GM21529 (cell line): ENCODE measurements around the gene PMAIP1.

Experiments
- ATAC-seq: cut with Tn5 transposase; IDR thresholded peaks from one replicate; pipeline ENCODE4 v1.9.1; 2021; ENCODE audit not compliant: unreplicated experiment

The PMAIP1 gene

DNA sequence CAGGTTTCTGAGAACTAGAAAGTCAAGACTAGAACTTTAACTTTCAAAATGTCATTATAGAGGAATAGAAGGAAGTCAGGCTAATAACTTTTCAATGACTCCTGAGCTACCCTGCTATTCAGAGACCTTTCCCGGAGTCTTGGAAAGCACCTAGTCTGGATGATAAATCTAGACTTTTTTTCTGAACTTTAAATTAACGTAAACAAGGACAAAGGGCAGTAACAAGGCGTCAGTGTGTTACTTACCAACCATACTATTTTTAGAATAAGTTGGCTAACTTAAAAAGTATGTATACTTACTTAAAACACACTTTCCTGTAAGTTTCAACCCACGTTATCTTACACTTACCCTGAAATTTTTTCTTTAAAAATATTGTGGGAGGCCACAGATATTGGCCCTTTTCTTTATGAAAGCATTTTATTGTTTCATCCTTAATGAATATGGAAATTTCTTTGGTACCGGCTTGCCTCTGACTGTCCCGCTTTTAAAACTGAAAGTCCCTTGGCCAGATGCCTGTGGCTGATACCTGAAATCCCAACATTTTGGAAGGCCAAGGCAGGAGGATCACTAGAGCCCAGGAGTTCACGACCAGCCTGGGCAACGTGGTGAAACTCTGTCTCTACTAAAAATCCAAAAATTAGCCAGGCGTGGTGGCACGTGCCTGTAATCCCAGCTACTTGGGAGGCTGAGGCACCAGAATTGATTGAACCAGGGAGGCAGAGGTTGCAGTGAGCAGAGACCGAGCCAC, 9.7 kb downstream of the PMAIP1 start:
- no peak for ATAC-seq

GRCh38 chr18:59910967-59911366, 11.2 kb downstream of the PMAIP1 start:
- ATAC-seq: no peak

- ATAC-seq: no peak
These were observed 11.8 kb downstream of the PMAIP1 start for GRCh38 chr18:59911600-59911999.

DNA sequence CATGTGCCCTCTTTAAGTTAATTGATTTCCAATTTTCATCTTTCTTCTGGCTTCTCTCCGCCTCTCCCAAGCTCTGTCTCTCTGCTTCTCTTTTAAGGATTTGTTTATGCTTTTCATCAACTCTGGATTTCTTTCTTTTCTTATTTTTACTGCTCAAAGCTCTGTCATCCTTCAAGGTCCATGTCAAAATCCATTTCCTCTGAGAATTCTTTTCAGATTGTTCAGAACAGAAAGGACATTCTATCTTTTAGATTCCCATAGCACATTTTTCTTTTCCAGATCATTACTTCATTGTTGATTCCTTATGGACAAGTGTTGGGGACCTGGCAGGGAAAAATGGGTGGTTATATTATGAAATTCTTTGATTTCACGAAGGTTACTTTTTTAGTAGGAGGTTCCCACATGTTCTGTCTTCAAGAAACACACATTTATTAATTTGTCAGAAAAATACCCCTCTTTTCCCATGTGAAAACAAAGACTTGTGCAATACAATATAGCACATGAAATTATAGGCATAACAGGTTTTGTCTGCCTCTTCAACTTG, 12.3 kb downstream of the PMAIP1 start:
- ATAC-seq: no peak

DNA sequence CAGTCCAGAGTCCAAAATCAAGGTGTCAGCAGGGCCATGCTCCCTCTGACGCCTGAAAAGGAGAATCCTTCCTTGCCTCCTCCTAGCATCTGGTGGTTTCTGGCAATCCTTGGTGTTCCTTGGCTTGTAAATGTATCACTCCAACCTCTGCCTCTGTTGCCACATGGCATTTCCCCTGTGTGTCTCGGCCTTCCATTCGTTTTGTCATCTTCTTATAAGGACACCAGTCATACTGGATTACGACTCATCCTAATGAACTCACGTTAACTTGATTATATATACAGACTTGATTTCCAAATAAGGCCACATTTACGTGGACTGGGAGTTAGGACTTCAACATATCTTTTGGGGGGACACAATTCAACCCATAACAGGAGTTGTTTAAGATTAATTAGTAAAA, 15.8 kb downstream of the PMAIP1 start:
- no peak for ATAC-seq

DNA sequence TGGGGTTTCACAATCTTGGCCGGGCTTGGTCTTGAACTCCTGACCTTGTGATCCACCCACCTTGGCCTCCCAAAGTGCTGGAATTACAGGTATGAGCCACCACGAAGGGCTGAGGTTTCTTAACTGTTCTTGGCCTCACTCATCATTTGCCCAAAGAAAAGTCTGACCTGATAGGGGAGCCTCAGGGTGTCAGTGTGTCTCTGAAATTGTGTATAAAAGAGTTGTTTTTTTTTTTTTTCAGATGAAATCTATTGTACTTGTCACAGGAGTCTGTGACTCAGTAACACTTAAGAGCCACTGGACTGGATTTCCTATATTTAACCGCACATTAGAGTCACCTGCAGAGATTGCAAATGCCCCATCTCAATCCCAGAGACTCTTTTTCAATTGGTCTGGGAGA, 16.9 kb downstream of the PMAIP1 start:
- no peak for ATAC-seq

GRCh38 chr18:59917422-59917821, 17.6 kb downstream of the PMAIP1 start:
- no peak for ATAC-seq

DNA sequence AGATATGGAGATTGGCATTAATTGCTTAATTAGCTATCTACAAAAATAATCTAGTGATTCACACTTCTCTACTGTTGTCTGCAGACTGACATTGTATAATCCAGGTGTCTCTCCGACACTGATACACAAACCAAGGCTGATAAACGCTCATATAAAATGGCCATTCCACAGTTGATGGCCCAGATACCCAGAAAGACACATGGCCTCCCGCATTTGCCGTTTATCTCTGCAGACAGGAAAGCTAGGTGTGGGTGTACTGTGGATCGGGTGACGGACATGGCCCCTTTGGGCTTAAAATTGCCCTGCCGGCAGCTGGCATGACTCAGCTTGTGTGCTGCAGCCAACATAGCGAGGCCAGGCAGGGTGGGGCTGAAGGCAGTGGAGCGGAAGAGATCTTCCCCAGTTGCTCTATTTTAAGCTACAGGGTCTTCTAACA, 18.5 kb downstream of the PMAIP1 start:
- ATAC-seq: peak; percentile 53

DNA sequence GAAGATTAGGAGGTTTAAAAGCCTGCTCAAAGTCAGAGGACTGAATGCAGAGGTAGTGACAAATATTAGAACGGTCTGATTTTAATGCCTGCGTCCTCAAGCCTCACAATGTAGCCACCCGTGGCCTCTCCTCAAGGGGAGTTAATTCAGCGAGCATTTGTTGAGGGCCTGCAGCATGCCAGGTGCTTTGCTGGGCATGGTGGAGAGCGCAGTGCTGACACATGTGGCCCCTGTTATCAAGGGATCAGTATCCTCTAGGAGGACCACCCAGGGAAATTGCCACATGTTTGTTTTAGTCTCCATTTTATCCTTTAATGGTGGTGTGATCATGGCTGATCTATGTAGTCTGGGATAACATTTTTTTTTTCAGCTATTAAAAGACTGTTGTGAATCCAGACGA, 19.2 kb downstream of the PMAIP1 start:
- no peak for ATAC-seq

GRCh38 chr18:59921384-59921891, 21.6 kb downstream of the PMAIP1 start:
- ATAC-seq: peak; percentile 23

- ATAC-seq: peak; percentile 44
These were observed 23.9 kb downstream of the PMAIP1 start for GRCh38 chr18:59923539-59924196.

- no peak for ATAC-seq
These were observed 26.3 kb downstream of the PMAIP1 start for GRCh38 chr18:59926131-59926530.

GRCh38 chr18:59927246-59927825, 27.5 kb downstream of the PMAIP1 start:
- ATAC-seq: peak; percentile 77

GRCh38 chr18:59928201-59928600, 28.4 kb downstream of the PMAIP1 start:
- no peak for ATAC-seq

DNA sequence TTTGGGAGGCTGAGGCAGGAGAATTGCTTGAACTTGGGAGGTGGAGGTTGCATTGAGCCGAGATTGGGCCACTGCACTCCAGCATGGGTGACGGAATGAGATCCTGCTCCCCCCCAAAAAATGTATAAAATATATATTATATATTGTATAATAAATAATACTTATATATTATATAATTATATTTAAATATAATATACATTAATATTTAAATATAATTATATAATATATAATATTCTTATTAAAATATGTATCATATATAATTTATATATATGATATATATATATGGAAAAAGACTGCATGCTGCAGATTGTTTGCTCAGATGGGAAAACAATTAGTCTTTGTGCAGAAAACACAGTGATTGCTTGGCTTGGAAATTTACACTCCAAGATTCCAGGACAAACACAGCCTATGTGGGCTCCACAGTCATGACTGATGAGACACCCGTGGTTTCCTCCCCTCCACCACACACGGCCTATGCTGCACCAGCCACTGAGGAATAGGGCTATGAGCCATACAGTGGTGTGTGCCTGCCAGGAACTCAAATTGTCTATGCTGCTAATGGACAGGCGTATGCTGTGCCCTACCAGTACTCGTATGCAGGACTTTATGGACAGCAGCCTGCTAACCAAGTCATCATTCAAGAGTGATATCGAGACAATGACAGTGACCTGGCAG, 30.0 kb downstream of the PMAIP1 start:
- ATAC-seq: no peak

- no peak for ATAC-seq
These were observed 32.6 kb downstream of the PMAIP1 start for GRCh38 chr18:59932401-59932800.

GRCh38 chr18:59938676-59939075, 38.9 kb downstream of the PMAIP1 start:
- ATAC-seq: no peak

- ATAC-seq: no peak
These were observed 39.3 kb downstream of the PMAIP1 start for GRCh38 chr18:59939127-59939526.

GRCh38 chr18:59940068-59940467, 40.3 kb downstream of the PMAIP1 start:
- no peak for ATAC-seq

DNA sequence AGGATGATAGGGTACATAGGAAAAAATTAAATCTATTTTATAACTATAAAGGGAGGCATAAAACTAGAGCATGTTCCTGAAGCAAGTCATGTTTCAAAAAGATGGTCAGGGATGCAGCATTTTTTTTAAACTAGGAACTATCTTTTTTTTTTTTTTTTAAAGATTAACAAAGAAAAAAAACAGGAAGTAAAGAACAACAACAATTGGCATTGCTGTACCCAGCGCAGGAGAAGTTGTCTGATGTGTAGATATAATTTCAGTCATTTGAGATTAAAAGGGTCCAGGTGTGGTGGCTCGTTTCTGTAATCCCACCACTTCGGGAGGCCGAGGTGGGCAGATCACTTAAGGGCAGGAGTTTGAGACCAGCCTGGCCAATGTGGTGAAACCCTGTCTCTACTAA, 41.5 kb downstream of the PMAIP1 start:
- no peak for ATAC-seq

DNA sequence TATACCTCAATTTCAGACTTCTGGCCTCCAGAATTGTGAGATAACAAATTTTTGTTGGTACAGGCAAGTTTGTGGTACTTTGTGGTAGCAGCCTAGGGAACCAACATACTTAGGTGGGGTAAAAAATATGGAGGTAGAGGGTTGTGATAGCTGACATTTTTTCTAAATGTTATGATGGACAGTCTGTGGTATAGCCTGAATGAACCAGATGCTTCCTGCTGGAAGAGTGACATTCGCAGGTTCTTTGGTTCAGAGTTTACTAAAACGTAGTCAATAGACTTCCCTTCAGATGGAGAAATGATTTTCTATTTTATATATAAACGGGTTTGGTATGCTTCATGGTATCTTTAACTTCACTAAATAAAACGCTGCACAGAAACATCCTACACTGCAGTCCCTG, 42.8 kb downstream of the PMAIP1 start:
- no peak for ATAC-seq
